ENCODE results near the gene ALPK1.
"Not testable (repeated sequence)": the region's sequence is repeated elsewhere in the genome, so short reads cannot be mapped to it uniquely, and the experiment has no call there.

The ALPK1 gene

GRCh38 chr4:112296949-112297880 is at the start of gene ALPK1:
ALPK1 (plus strand) TSS chr4:112297369.
- peak; percentile 65 for DNase-seq (ENCODE audit: low spot score)

GRCh38 chr4:112251019-112251643 is 46.0 kb upstream of the ALPK1 start:
- DNase-seq (ENCODE audit: low spot score): no peak

DNA sequence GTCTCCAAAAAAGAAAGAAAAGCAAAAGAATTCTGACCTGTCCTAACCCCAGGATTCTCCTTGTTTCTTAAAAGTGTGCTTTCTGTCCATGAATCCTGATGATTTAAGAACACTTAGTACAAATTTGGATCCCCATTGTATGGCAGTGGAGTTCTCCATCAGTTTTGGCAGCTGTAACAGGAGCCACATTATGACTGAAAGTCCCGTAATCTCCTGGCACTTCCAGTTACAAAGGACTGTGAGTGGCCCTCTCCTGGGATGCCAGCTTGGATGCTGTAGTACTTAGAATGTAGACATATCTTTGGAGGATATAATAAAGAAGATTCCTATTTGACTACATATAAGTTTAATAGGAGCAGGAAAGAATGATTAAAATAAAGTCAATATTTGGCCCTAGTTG is 44.9 kb upstream of the ALPK1 start:
- no peak for DNase-seq (ENCODE audit: low spot score)

- no peak for DNase-seq (ENCODE audit: low spot score)
Observed at GRCh38 chr4:112253382-112254000, 43.7 kb upstream of the ALPK1 start.

- DNase-seq (ENCODE audit: low spot score): no peak
Observed at GRCh38 chr4:112257098-112257497, 40.1 kb upstream of the ALPK1 start.

DNA sequence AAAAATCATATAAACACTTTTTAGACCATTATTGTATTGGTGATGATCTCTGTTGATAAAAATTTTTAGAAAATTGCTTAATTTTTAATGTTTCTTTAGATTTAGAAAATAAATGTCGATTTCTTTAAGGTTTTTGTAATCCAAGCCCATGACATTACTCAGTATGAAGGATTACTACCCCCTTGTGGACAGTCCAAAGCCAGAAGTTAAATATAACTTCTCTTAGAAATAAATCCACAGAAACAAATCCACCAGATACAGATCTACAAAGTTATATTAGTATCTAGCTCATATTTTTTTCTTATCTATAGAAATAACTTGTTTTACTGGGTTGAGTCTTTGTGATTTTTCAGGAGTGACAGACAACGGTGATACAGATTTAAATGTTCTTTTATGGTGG is 30.3 kb upstream of the ALPK1 start:
- no peak for DNase-seq (ENCODE audit: low spot score)

DNA sequence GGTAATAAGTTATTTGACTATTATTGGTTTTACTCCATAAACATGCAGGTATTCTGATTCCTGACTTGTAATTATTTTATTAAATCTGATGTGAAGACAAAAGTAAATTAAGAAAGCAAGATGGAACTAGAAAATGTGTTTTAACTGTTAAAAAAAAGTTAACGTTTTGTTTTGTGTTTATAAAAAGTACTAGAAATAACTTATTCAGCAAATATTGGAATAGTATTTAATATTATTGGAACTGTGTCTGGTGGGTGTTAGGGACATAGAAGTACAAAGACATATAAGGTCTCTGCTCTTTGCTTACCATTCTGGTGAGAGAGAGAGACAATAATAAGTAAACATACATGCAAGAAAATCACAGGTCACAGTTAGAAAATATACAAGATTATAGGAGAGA is 27.1 kb upstream of the ALPK1 start:
- no peak for DNase-seq (ENCODE audit: low spot score)

- DNase-seq (ENCODE audit: low spot score): no peak
Observed at GRCh38 chr4:112270640-112271421, 26.3 kb upstream of the ALPK1 start.

DNA sequence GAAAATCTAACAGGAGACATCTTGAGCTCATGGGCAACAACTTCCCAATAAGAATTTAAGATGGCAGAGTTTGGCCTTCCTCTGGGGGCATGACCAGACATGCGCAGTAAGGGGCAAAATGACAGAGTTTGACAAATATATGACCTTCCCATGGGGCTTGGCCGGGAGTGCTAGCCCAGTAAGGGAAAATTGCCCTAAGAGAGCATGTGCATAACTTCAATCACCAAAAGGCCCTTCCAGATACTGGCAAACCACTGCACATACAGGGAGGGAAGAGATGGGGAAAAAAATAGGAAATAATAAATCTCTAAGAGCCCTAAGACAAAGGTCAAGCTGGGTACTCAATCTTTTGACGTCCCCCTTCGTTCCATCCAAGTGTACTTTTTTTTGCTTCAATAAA is 24.9 kb upstream of the ALPK1 start:
- no peak for DNase-seq (ENCODE audit: low spot score)

DNA sequence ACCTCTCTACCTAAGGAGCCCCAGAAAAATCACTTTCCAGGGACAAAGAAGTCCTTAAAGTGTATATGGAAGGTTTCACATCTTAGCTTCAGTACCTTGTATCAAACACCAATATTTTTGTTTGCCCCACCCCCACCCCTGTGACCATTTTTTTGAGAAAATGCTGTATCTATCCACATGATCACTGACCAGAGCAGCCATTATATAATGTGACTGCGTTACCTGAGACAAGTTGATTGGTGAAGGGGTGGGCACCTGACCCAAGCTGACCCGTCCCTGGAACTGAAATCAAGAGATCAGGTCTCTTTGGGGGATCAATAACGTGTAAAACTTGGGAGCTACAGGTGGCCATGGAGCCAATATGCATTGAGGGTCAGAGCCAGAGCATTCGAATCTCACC is 22.2 kb upstream of the ALPK1 start:
- DNase-seq (ENCODE audit: low spot score): no peak

DNA sequence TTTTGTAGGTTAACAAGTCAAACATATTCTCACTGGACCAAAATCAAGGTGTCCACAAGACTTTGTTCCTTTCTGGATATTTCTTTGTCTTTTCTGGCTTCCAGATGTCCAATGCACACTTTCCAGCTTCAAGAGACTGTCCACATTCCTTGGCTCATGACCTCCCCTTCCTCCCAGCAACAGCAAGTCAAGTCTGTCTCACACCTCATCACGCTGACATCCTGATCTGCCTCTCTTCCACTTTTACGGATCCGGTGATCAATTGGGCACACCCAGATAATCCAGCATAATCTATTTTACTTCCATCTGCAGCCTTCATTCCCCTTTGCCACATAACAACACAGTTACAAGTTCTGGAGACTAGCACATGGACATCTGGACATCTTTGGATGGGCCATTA is 21.1 kb upstream of the ALPK1 start:
- no peak for DNase-seq (ENCODE audit: low spot score)

- no peak for DNase-seq (ENCODE audit: low spot score)
Observed at GRCh38 chr4:112277220-112277619, 19.9 kb upstream of the ALPK1 start.

DNA sequence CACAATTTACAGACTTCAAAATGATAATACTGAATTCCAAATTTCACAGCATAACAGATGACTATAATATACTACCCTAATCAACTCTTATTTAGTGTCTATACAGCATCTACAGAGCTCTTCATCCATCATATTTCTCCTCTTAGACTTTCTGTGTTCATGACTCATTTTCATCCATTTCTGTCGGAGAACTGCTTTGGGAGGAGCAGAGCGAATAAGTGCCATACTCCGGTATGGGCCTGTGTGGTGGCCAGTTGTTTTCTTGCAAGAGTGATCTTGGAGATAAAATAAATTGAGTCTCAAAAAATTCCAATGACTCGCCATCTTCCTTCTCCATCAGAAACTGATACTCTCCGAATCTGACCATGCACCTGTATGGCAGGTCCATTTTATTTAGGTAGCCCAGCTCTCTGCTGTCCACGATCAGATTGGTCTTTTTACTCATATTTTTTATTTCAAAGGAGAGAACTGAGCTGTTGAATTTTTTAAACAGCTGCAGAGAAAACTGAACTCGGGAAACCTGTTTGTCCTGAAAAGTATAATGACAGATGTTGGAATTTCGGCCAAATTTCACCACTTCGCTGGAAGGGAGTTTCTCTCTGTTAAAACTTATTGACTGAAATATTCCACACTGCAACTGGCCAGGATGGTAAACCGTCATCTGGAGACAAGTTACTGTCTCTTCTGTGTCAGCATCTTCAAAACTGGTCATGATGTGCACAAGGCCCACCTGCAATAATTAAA is 19.3 kb upstream of the ALPK1 start:
- DNase-seq (ENCODE audit: low spot score): no peak

- no peak for DNase-seq (ENCODE audit: low spot score)
Observed at GRCh38 chr4:112279025-112279881, 17.9 kb upstream of the ALPK1 start.

DNA sequence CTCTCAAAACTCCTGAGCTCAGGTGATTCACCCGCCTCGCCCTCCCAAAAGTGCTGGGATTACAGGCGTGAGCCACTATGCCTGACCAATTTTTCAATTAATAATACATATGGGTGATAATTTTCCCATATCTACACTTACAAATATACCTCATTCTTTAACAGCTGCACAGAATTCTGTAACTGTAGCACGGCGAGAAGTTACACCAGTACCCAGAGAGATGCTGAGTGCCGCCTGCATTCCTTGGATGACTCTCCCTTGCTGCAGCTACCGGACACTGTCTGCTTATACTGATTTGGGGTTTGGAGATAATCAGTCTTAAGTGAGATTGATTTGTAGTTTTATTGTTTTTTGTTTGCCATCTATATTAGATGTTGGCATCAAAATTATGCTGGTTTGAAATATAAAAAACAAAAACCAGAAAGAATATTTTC is 17.3 kb upstream of the ALPK1 start:
- DNase-seq (ENCODE audit: low spot score): no peak

GRCh38 chr4:112280386-112281056 is 16.6 kb upstream of the ALPK1 start:
- no peak for DNase-seq (ENCODE audit: low spot score)

DNA sequence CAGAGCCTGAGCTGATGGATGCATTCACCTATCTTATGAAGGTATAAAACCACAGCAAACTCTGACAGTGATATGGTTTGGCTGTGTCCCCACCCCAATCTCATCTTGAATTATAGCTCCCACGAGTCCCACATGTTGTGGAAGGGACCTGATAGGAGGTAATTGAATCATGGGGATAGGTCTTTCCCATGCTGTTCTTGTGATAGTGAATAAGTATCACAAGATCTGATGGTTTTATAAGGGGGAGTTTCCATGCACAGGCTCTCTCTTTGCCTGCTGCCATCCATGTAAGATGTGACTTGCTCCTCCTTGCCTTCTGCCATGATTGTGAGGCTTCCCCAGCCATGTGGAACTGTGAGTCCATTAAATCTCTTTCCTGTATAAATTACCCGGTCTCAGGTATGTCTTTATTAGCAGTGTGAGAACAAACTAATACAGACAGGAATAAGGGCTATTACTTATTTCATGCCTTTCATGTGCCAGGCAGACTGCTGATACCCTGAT is 15.2 kb upstream of the ALPK1 start:
- DNase-seq (ENCODE audit: low spot score): not testable (repeated sequence)

- DNase-seq (ENCODE audit: low spot score): no peak
Observed at GRCh38 chr4:112282860-112283667, 14.1 kb upstream of the ALPK1 start.

GRCh38 chr4:112284166-112284565 is 13.0 kb upstream of the ALPK1 start:
- DNase-seq (ENCODE audit: low spot score): no peak
